Loucy (cell line): ENCODE results near the gene CEP44.

Experiments
- EZH2phosphoT487 ChIP-seq: fragments of 200-600 bp; IDR thresholded peaks from 2 replicates; pipeline ENCODE4 v1.6.1; 2018; ENCODE audit warnings: antibody characterized with exemption, mild to moderate bottlenecking, moderate library complexity, borderline replicate concordance
- TF ChIP-seq, protein P1 (sequence below): fragments of 200-600 bp; sonication (generic); conservative IDR thresholded peaks from 2 replicates; pipeline ENCODE4 v1.5.1; 2014; ENCODE audit warnings: mild to moderate bottlenecking, antibody characterized with exemption, low read length

DNA sequence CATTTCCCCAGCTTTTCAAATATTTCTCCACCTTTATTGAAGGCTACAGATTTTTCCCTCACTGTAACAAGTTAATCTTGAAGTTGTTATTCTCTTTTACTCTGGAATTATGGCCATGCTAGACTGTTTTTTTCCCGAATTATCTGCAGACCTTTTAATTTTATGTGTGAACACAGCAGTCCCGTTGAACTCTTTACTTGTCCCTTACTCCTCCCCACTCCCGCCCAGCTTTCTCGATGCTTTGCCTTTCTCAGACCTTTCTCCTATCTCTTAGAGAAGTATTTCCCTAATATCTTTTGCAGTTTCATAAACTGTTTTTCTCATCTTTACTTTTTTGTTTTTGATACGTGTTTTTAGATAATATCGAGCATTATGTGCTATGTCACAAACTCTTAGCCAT, 776 bp downstream of the CEP44 start:
- TF ChIP-seq, protein P1, sequence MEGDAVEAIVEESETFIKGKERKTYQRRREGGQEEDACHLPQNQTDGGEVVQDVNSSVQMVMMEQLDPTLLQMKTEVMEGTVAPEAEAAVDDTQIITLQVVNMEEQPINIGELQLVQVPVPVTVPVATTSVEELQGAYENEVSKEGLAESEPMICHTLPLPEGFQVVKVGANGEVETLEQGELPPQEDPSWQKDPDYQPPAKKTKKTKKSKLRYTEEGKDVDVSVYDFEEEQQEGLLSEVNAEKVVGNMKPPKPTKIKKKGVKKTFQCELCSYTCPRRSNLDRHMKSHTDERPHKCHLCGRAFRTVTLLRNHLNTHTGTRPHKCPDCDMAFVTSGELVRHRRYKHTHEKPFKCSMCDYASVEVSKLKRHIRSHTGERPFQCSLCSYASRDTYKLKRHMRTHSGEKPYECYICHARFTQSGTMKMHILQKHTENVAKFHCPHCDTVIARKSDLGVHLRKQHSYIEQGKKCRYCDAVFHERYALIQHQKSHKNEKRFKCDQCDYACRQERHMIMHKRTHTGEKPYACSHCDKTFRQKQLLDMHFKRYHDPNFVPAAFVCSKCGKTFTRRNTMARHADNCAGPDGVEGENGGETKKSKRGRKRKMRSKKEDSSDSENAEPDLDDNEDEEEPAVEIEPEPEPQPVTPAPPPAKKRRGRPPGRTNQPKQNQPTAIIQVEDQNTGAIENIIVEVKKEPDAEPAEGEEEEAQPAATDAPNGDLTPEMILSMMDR, result no peak
- TF ChIP-seq EZH2phosphoT487, result no peak
